IMR-90 (cell line): ENCODE results near the gene CUEDC2. TPM values are rescaled to one million over a fixed set of nuclear protein-coding genes. Genes with fewer than 3 reads are reported as not detected.

Experiments used
- ATAC-seq: fragments of 200-7000 bp; cut with Tn5 transposase; 2 replicates; pipeline ENCODE4 v1.9.1; 2020; ENCODE audit warnings: low read depth, mild to moderate bottlenecking, moderate library complexity
- BruUV-seq: library from RNA; stranded (reverse); fragments of 400-500 nt; replicated peaks from 2 replicates; lab custom pipeline; 2021; lab: Mats Ljungman, UMichigan
- CTCF ChIA-PET: fragments of 300-600 bp; formaldehyde crosslinking; extraction: SDS; loops from one replicate; lab custom pipeline; 2021; ENCODE audit warnings: antibody characterized with exemption; lab: Yijun Ruan, JAX
- POLR2A ChIA-PET: fragments of 300-600 bp; sonication (Branson Sonifier 250); formaldehyde crosslinking; loops from one replicate; lab custom pipeline; 2022; ENCODE audit warnings: antibody characterized with exemption; ENCODE audit not compliant: unreplicated experiment; lab: Charles Lee
- DNase-seq: peaks from one replicate; pipeline ENCODE4 v3.0.0; 2013
- H2AFZ ChIP-seq: replicated peaks from 2 replicates; pipeline ENCODE3; 2013; ENCODE audit warnings: low read length, mild to moderate bottlenecking; ENCODE audit not compliant: poor library complexity
- H2AK5ac ChIP-seq: 2 replicates; pipeline ENCODE4 v1.6.1; 2013; ENCODE audit warnings: low read depth, low read length, inconsistent platforms
- H2AK9ac ChIP-seq: replicated peaks from 2 replicates; pipeline ENCODE3; 2013; ENCODE audit warnings: mild to moderate bottlenecking, low read depth, low read length, moderate library complexity; ENCODE audit not compliant: poor library complexity
- H2BK120ac ChIP-seq: 2 replicates; pipeline ENCODE4 v1.6.1; 2013; ENCODE audit warnings: low read depth, low read length, inconsistent platforms
- H2BK15ac ChIP-seq: 3 replicates; pipeline ENCODE4 v1.6.1; 2013; ENCODE audit warnings: low read depth, low read length, inconsistent platforms
- H2BK20ac ChIP-seq: 2 replicates; pipeline ENCODE4 v1.6.1; 2013; ENCODE audit warnings: low read depth, mild to moderate bottlenecking, inconsistent platforms, low read length, moderate library complexity
- H2BK5ac ChIP-seq: 2 replicates; pipeline ENCODE4 v1.6.1; 2013; ENCODE audit warnings: mild to moderate bottlenecking, low read depth, low read length, inconsistent platforms; ENCODE audit not compliant: poor library complexity, severe bottlenecking
- H3K14ac ChIP-seq: replicated peaks from 2 replicates; pipeline ENCODE4 v1.6.1; 2013; ENCODE audit warnings: low read depth, low read length, inconsistent platforms
- H3K18ac ChIP-seq: 2 replicates; pipeline ENCODE4 v1.6.1; 2013; ENCODE audit warnings: low read depth, low read length, control low read depth
- H3K23ac ChIP-seq: 2 replicates; pipeline ENCODE4 v1.6.1; 2013; ENCODE audit warnings: low read depth, low read length, inconsistent platforms
- H3K27ac ChIP-seq: 2 replicates; pipeline ENCODE4 v1.5.1; 2013; ENCODE audit warnings: mild to moderate bottlenecking, control low read depth, low read length; ENCODE audit not compliant: insufficient read depth
- H3K27me3 ChIP-seq: 2 replicates; pipeline ENCODE4 v1.6.1; 2013; ENCODE audit warnings: low read length; ENCODE audit not compliant: control insufficient read depth, insufficient read depth
- H3K36me3 ChIP-seq: 2 replicates; pipeline ENCODE4 v1.6.1; 2013; ENCODE audit warnings: low read length, mixed read lengths; ENCODE audit not compliant: control insufficient read depth, insufficient read depth
- H3K4ac ChIP-seq: 2 replicates; pipeline ENCODE4 v1.6.1; 2013; ENCODE audit warnings: low read depth, low read length, inconsistent platforms
- H3K4me1 ChIP-seq: 2 replicates; pipeline ENCODE4 v1.6.1; 2013; ENCODE audit warnings: low read length, mixed read lengths; ENCODE audit not compliant: control insufficient read depth, insufficient read depth
- H3K4me2 ChIP-seq: 2 replicates; pipeline ENCODE4 v1.6.1; 2013; ENCODE audit warnings: low read depth, mild to moderate bottlenecking, control low read depth, low read length, moderate library complexity
- H3K4me3 ChIP-seq: 2 replicates; pipeline ENCODE4 v1.5.1; 2013; ENCODE audit warnings: low read depth, mild to moderate bottlenecking, control low read depth, low read length, moderate library complexity; ENCODE audit not compliant: insufficient read depth
- H3K56ac ChIP-seq: 2 replicates; pipeline ENCODE4 v1.6.1; 2013; ENCODE audit warnings: low read length, inconsistent platforms; ENCODE audit not compliant: insufficient read depth; ENCODE audit errors: extremely low read depth
- H3K79me1 ChIP-seq, 2 experiments: 2 replicates each; pipeline ENCODE4 v1.6.1; 2013; ENCODE audit warnings: low read length in 2 of 2, inconsistent platforms in 1 of 2, low read depth in 1 of 2
- H3K9ac ChIP-seq: 2 replicates; pipeline ENCODE4 v1.6.1; 2013; ENCODE audit warnings: low read depth, low read length, control low read depth
- H3K9me1 ChIP-seq: 2 replicates; pipeline ENCODE4 v1.6.1; 2013; ENCODE audit warnings: low read length, inconsistent platforms; ENCODE audit not compliant: insufficient read depth
- H3K9me3 ChIP-seq: 2 replicates; pipeline ENCODE4 v1.6.1; 2013; ENCODE audit warnings: low read length; ENCODE audit not compliant: control insufficient read depth, insufficient read depth
- H4K20me1 ChIP-seq: 2 replicates; pipeline ENCODE4 v1.6.1; 2013; ENCODE audit warnings: low read length, inconsistent platforms; ENCODE audit not compliant: insufficient read depth
- H4K5ac ChIP-seq: 2 replicates; pipeline ENCODE4 v1.6.1; 2013; ENCODE audit warnings: mild to moderate bottlenecking, low read depth, low read length, control low read depth
- H4K8ac ChIP-seq, 2 experiments: 2 replicates each; pipeline ENCODE4 v1.6.1; 2013; ENCODE audit warnings: low read depth in 2 of 2, low read length in 2 of 2, control low read depth in 1 of 2, inconsistent platforms in 1 of 2
- H4K91ac ChIP-seq: 2 replicates; pipeline ENCODE4 v1.6.1; 2013; ENCODE audit warnings: low read depth, low read length, inconsistent platforms; ENCODE audit not compliant: insufficient read depth
- CEBPB ChIP-seq: IDR thresholded peaks from 2 replicates; pipeline ENCODE4 v1.6.1; 2012; ENCODE audit warnings: low read depth, low read length, improper control_type of control experiment
- FOS ChIP-seq: fragments of 150-350 bp; IDR thresholded peaks from 2 replicates; pipeline ENCODE4 v1.6.1; 2016; ENCODE audit warnings: low read depth, low read length
- MAZ ChIP-seq: IDR thresholded peaks from 2 replicates; pipeline ENCODE4 v1.6.1; 2012; ENCODE audit warnings: low read depth, mild to moderate bottlenecking, low read length, improper control_type of control experiment, moderate library complexity, borderline replicate concordance
- MXI1 ChIP-seq: IDR thresholded peaks from 2 replicates; pipeline ENCODE4 v1.6.1; 2012; ENCODE audit warnings: low read depth, mild to moderate bottlenecking, low read length, moderate library complexity, borderline replicate concordance
- NFE2L2 ChIP-seq: fragments of 150-350 bp; IDR thresholded peaks from 2 replicates; pipeline ENCODE4 v1.6.1; 2016; ENCODE audit warnings: low read depth, mild to moderate bottlenecking, low read length
- POLR2A ChIP-seq: IDR thresholded peaks from 2 replicates; pipeline ENCODE4 v1.6.1; 2012; ENCODE audit warnings: mild to moderate bottlenecking, low read depth, low read length
- RAD21 ChIP-seq: IDR thresholded peaks from 2 replicates; pipeline ENCODE4 v1.6.1; 2012; ENCODE audit warnings: low read length, improper control_type of control experiment
- RCOR1 ChIP-seq: IDR thresholded peaks from 2 replicates; pipeline ENCODE4 v1.6.1; 2012; ENCODE audit warnings: mild to moderate bottlenecking, low read length, improper control_type of control experiment; ENCODE audit not compliant: insufficient replicate concordance
- RFX5 ChIP-seq: IDR thresholded peaks from 2 replicates; pipeline ENCODE4 v1.8.0; 2012; ENCODE audit warnings: low read depth, mild to moderate bottlenecking, low read length, moderate library complexity
- WGBS, 2 experiments: methylation state at CpG; one replicate each; pipeline versions ENCODE4 v1.1.5 to v1.1.7; 2013; ENCODE audit warnings: missing lambda C conversion rate in 2 of 2; ENCODE audit not compliant: insufficient read length in 1 of 2; ENCODE audit errors: extremely low coverage in 2 of 2; 5-methylcytosine and 5-hydroxymethylcytosine counted together
- dilution Hi-C: fragments of 300-500 bp; cut with HindIII; formaldehyde crosslinking; loops from one replicate; pipeline ENCODE4 v1.14.3; 2018; ENCODE audit warnings: low sequenced_read_pairs; ENCODE audit not compliant: unreplicated experiment
- in situ Hi-C: fragments of 300-500 bp; cut with MboI; formaldehyde crosslinking; loops from 3 replicates; pipeline ENCODE4 v1.14.3; 2019; ENCODE audit warnings: low sequenced_read_pairs, inconsistent platforms, mixed read lengths
- intact Hi-C: fragments of 100-400 bp; cut with micrococcal nuclease; formaldehyde crosslinking; loops from 2 replicates; pipeline ENCODE4 v1.10.0; 2022
- polyA plus RNA-seq, 3 experiments: library from polyadenylated mRNA; depleted of rRNA; stranded (reverse); fragments of >200 nt; gene quantifications; 2 replicates each; pipeline ENCODE4 v1.2.3, GENCODE V29; 2012; ENCODE audit warnings: low replicate concordance in 1 of 3
- total RNA-seq: library from RNA; depleted of rRNA; stranded (reverse); fragments of >200 nt; gene quantifications from 2 replicates; pipeline ENCODE4 v1.2.3, GENCODE V29; 2012
- TF ChIP-seq, protein P1 (sequence below): fragments of 150-350 bp; IDR thresholded peaks from 2 replicates; pipeline ENCODE4 v1.6.1; 2016; ENCODE audit warnings: low read depth, mild to moderate bottlenecking, low read length, moderate library complexity, borderline replicate concordance
- TF ChIP-seq, protein P2 (sequence below): conservative IDR thresholded peaks from 2 replicates; pipeline ENCODE4 v1.5.1; 2012; ENCODE audit warnings: mild to moderate bottlenecking, low read depth, low read length, improper control_type of control experiment

CUEDC2 gene
- total and polyA plus RNA-seq, 2 of the 4 experiments (the other 2 are of a cell fraction), result 55.7 to 84.9 TPM

- TF ChIP-seq POLR2A (no peak; the same call in 1 of the 2 replicates), MAZ (no peak; the same call in 1 of the 2 replicates)
Measured at GRCh38 chr10:102394801-102395399, 37.5 kb downstream of the CUEDC2 start (continued).

GRCh38 chr10:102394079-102394800, 38.1 kb downstream of the CUEDC2 start:
- Histone ChIP-seq H2BK120ac (peak overlapping the region; percentile 37), H3K4ac (peak overlapping the region; percentile 84), H3K4me1 (peaks cover 7% of the 10 kb centered on the region), H2BK15ac (no peak overlapping the region), H3K9me3 (no peaks in the 10 kb centered on the region), H3K4me3 (peak overlapping the region; percentile 51), H3K18ac (peak overlapping the region; percentile 55; the same call in 1 of the 2 replicates), H4K20me1 (0 out of 2 replicates have a peak, but pooled peaks cover 3% of the 10 kb centered on the region), H3K27me3 (no peaks in the 10 kb centered on the region), H3K27ac (peak overlapping the region; percentile 55), H3K79me1 (peaks cover 13 to 29% of the 10 kb centered on the region in 2 experiments), H2BK20ac (no peak overlapping the region), H3K23ac (peak overlapping the region; percentile 89), H3K9ac (peak overlapping the region; percentile 58), H2AK5ac (peak overlapping the region; percentile 91), H4K5ac (peak overlapping the region; percentile 25; the same call in 1 of the 2 replicates), H3K56ac (no peak overlapping the region; the same call in 1 of the 2 replicates), H3K36me3 (peaks cover 6% of the 10 kb centered on the region; the same call in 1 of the 2 replicates), H3K4me2 (peak overlapping the region; percentile 99), H4K91ac (peak overlapping the region; percentile 58; the same call in 1 of the 2 replicates), H4K8ac (peak overlapping the region; percentile 56 to 81; a peak in 2 of 4 replicates), H2AK9ac (peak overlapping the region; percentile 86), H3K9me1 (peaks cover 10% of the 10 kb centered on the region), H2AFZ (peak overlapping the region; percentile 94), H3K14ac (peak overlapping the region; percentile 67; the same call in 1 of the 2 replicates), H2BK5ac (peak overlapping the region; percentile 82)
- DNase-seq (peak; percentile 95), ATAC-seq (peak; percentile 89)
- intact Hi-C loops (loop anchor here (1.0 to 10.0 kb wide), 5 partner anchors 27 to 251 kb away; partner anchors contain the start of gene TRIM8), in situ Hi-C loops (loop anchor here (5.0 kb wide), 1 partner anchor 83 kb away; no protein-coding TSS in a partner anchor), dilution Hi-C loops (no loop called here)
- WGBS, 2 experiments, result 1% methylated on average over 33 of the region's 71 CpGs; no CpG with 5 or more reads in 1 of the 2 experiments
- BruUV-seq, result no TSS peak
- POLR2A ChIA-PET, result no interaction called here
- CTCF ChIA-PET, result interaction anchor here (0.6 to 1.4 kb wide), 8 partner anchors 9 to 224 kb away, joined by 3 to 4 read pairs (median 3); no protein-coding TSS in a partner anchor
- no peak for TF ChIP-seq MXI1
- TF ChIP-seq RFX5, result no peak
- TF ChIP-seq FOS, result peak; percentile 34; the same call in 1 of the 2 replicates
- peak; percentile 93 for TF ChIP-seq MAZ
- TF ChIP-seq, protein P1, sequence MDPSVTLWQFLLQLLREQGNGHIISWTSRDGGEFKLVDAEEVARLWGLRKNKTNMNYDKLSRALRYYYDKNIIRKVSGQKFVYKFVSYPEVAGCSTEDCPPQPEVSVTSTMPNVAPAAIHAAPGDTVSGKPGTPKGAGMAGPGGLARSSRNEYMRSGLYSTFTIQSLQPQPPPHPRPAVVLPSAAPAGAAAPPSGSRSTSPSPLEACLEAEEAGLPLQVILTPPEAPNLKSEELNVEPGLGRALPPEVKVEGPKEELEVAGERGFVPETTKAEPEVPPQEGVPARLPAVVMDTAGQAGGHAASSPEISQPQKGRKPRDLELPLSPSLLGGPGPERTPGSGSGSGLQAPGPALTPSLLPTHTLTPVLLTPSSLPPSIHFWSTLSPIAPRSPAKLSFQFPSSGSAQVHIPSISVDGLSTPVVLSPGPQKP, result no peak
- no peak for TF ChIP-seq CEBPB
- no peak for TF ChIP-seq RCOR1
- TF ChIP-seq, protein P2, sequence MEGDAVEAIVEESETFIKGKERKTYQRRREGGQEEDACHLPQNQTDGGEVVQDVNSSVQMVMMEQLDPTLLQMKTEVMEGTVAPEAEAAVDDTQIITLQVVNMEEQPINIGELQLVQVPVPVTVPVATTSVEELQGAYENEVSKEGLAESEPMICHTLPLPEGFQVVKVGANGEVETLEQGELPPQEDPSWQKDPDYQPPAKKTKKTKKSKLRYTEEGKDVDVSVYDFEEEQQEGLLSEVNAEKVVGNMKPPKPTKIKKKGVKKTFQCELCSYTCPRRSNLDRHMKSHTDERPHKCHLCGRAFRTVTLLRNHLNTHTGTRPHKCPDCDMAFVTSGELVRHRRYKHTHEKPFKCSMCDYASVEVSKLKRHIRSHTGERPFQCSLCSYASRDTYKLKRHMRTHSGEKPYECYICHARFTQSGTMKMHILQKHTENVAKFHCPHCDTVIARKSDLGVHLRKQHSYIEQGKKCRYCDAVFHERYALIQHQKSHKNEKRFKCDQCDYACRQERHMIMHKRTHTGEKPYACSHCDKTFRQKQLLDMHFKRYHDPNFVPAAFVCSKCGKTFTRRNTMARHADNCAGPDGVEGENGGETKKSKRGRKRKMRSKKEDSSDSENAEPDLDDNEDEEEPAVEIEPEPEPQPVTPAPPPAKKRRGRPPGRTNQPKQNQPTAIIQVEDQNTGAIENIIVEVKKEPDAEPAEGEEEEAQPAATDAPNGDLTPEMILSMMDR, result no peak; the same call in 1 of the 2 replicates
- no peak for TF ChIP-seq NFE2L2
- no peak for TF ChIP-seq RAD21
